Activated CD4-positive, alpha-beta T cell treated with anti-CD3 and anti-CD28 coated beads, Interleukin-2, amount 50 U/mL, for 16 hours (primary cell): ENCODE results near the gene WDR70.
"Not testable (repeated sequence)": the region's sequence is repeated elsewhere in the genome, so short reads cannot be mapped to it uniquely, and the experiment has no call there.

Experiments
- DNase-seq: peaks from one replicate; pipeline ENCODE4 v3.0.0-alpha.2; 2020

WDR70 gene

GRCh38 chr5:37379100-37379628 lies at the start of gene WDR70:
WDR70 (plus strand) TSS chr5:37379318; CDS start chr5:37379368, 50 bp downstream.
- DNase-seq, result peak; percentile 90

- not testable (repeated sequence) for DNase-seq
Observed at GRCh38 chr5:37334754-37335153, 44.4 kb upstream of the WDR70 start.

GRCh38 chr5:37342741-37343140 lies 36.4 kb upstream of the WDR70 start:
- not testable (repeated sequence) for DNase-seq

DNA sequence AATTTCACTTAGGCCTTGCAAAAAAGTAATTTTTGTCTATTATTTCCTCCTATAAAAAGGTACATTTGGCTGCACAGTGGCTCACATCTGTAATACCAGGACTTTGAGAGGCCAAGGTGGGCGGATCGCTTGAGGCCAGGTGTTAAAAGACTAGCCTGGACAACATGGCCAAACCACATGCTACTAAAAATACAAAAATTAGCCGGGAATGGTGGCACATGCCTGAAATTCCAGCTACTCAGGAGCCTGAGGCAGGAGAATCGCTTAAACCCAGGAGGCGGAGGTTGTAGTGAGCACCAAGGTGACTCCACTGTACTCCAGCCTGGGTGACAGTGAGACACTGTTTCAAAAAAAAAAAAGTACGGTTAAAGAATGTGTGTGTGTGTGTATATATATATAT lies 24.0 kb upstream of the WDR70 start:
- no peak for DNase-seq

- DNase-seq, result no peak
Observed at GRCh38 chr5:37370550-37370863, 8.6 kb upstream of the WDR70 start.

- DNase-seq, result peak; percentile 97
Observed at GRCh38 chr5:37370864-37371726, 8.0 kb upstream of the WDR70 start, which contains the start of gene NUP155. NUP155 (minus strand) TSS chr5:37371106; CDS start chr5:37370977, 129 bp downstream.

GRCh38 chr5:37375091-37375490 lies 4.0 kb upstream of the WDR70 start:
- DNase-seq, result no peak

DNA sequence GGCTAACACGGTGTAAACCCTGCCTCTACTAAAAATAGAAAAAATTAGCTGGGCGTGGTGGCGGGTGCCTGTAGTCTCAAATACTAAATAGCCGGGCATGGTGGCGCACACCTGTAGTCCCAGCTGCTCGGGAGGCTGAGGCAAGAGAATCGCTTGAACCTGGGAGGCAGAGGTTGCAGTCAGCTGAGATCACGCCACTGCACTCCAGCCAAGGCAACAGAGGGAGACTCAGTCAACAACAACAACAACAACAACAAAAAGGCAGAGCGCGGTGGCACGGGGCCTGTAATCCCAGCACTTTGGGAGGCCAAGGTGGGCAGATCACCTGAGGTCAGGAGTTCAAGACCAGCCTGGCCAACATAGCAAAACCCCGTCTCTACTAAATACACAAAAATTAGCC lies 1.1 kb upstream of the WDR70 start:
- not testable (repeated sequence) for DNase-seq

DNA sequence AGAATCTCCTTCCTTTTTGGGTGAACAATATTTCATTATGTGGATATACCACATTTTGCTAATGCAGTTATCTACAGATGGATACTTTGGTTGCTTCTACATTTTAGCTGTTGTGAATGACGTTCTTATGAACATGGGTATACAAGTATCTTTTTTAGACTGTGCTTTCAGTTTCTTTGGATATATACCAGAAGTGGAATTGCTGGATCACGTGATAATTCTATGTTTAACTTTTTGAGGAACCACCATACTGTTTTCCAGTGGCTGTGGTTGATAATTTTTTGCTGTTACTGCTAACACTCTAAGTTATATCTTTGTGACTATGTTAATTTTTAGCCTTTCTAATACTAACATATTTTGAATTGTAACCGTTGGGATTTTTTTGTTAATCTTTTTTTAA lies 12.5 kb downstream of the WDR70 start:
- no peak for DNase-seq

- DNase-seq, result no peak
Observed at GRCh38 chr5:37396352-37396751, 17.2 kb downstream of the WDR70 start.

- no peak for DNase-seq
Observed at GRCh38 chr5:37400501-37400900, 21.4 kb downstream of the WDR70 start.

- DNase-seq, result no peak
Observed at GRCh38 chr5:37412515-37412914, 33.4 kb downstream of the WDR70 start.

DNA sequence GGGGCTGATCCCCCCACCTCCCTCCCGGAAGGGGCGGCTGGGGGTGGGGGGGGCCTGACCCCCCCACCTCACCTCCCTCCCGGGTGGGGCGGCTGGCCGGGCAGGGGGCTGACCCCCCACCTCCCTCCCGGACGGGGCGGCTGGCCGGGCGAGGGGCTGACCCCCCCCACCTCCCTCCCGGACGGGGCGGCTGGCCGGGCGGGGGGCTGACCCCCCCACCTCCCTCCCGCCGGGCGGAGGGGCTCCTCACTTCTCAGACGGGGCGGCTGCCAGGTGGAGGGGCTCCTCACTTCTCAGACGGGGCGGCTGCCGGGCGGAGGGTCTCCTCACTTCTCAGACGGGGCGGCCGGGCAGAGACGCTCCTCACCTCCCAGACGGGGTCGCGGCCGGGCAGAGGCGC lies 36.3 kb downstream of the WDR70 start:
- DNase-seq, result not testable (repeated sequence)

DNA sequence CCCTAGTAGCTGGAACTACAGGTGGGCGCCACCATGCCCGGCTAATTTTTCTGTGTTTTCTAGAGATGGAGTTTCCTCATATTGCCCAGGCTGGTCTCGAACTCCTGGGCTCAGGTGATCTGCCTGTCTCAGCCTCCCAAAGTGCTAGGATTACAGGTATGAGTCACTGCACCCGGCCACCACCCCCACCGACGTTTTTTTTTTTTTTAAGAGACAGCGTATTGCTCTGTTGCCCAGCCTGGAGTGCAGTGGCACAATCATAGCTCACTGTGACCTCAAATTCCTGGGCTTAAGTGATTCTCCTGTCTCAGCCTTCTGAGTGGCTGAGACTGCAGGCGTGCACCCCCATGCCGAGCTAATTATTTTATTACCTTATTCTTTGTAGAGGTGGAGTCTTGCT lies 38.2 kb downstream of the WDR70 start:
- DNase-seq, result no peak

- no peak for DNase-seq
Observed at GRCh38 chr5:37424441-37424840, 45.3 kb downstream of the WDR70 start.

GRCh38 chr5:37428044-37428443 lies 48.9 kb downstream of the WDR70 start:
- DNase-seq, result no peak

GRCh38 chr5:37435261-37435660 lies 56.1 kb downstream of the WDR70 start:
- DNase-seq, result no peak

GRCh38 chr5:37436146-37436934 lies 57.2 kb downstream of the WDR70 start:
- no peak for DNase-seq

DNA sequence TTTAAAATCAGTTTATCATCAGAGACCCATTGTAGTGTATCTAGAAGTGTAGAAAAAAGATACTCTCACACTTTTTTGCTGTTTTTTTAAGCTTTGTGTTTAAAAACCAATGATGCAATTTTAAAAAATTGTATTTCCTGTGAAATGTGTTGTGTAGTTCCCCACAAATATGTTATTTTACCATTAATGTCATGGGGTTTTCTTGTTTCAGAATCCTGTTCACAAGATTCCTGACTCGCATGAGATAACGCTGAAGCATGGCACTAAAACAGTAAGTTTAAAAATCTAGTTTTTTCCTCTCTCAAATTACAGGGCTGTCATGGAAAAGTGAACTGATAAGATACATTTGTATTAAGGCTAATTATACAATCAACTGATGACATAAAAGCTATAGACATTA lies 58.6 kb downstream of the WDR70 start:
- no peak for DNase-seq

DNA sequence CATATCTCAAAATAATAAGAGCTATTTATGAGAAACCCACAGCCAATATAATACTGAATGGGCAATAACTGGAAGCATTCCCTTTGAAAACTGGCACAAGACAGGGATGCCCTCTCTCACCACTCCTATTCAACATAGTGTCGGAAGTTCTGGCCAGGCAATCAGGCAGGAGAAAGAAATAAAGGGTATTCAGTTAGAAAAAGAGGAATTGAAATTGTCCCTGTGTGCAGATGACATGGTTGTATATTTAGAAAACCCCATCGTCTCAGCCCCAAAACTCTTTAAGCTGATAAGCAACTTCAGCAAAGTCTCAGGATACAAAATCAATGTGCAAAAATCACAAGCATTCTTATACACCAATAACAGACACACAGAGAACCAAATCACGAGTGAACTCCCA lies 66.7 kb downstream of the WDR70 start:
- not testable (repeated sequence) for DNase-seq

DNA sequence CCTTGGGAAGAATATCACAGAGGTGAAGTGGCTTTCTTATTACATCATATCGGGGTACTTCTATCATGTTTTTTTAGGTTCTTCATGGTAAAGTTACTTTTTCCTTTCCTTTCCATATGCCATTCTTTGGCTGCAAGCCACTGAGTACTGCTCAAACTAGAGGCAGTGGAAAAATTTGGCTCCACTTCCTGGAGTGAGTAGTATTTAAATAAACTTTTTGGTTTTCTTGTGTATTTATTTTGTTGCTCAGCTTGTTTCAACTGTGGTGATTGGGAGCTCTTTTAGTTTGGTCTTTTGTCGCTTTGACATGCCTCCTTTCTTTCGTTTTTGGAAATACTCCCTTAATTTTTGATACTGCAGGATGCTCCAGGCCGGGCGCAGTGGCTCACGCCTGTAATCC lies 69.8 kb downstream of the WDR70 start:
- no peak for DNase-seq

GRCh38 chr5:37451991-37452390 lies 72.9 kb downstream of the WDR70 start:
- not testable (repeated sequence) for DNase-seq

- not testable (repeated sequence) for DNase-seq
Observed at GRCh38 chr5:37453252-37453651, 74.1 kb downstream of the WDR70 start.
